AG09319 (cell line): ENCODE measurements around the gene KRIT1.

Experiments
- DNase-seq: peaks from one replicate; pipeline ENCODE4 v3.0.0-alpha.2; 2010; ENCODE audit warnings: low read depth; ENCODE audit errors: extremely low read depth
- TF ChIP-seq, protein P1 (sequence below): IDR thresholded peaks from 2 replicates; pipeline ENCODE4 v1.5.1; 2011; ENCODE audit warnings: low read depth, mild to moderate bottlenecking, inconsistent platforms, low read length, moderate library complexity

Gene KRIT1

DNA sequence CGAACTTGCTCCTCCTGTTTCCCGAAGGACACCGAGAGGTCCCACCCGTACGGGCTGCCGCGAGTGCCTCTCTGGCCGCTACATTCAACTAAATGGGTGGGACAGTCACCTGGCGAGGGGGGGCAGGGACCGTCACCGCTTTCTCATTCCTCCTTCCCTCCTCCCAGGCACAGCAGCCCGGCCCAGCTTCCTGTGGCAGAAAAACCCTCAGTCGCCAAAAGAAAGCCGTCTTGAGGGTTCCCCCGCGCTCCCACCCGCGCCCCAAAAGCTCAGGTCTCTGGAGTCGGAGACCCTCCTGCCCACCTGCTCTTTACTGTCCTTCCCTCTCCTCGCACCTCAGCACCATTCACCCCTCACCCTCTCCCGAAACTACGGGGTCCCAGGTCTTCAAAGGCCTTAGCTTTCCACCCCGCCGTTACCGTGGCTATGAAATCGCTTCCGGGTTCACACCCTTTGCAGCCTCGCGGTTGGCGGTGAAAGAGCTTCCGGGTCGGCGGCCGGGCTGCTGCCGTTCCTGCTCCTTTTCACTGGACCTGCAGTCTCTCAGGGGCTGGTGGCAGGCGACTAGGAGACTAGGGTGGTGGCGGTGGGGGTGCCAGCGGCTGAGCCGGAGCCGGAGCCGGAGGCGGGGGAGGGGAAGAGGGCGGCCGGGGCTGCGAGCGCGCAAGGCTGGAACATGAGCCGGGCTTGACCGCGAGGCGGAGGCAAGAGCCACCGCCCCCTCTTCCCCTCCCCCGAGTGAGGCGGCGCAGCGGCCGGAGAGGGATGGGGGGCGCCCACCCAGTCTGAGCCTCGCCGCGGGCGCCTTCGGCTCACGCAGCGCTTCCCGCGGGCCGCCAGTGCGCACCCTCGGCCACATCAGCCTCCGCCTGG, at the start of gene KRIT1, which contains the start of gene ANKIB1:
KRIT1 (minus strand) TSS at position 428 of the 873 bp plus-strand sequence. CDS start 3,779 bp downstream, outside the sequence.
ANKIB1 (plus strand) TSS at position 488 of the 873 bp plus-strand sequence. CDS start 49,005 bp downstream, outside the sequence.
- TF ChIP-seq, protein P1, sequence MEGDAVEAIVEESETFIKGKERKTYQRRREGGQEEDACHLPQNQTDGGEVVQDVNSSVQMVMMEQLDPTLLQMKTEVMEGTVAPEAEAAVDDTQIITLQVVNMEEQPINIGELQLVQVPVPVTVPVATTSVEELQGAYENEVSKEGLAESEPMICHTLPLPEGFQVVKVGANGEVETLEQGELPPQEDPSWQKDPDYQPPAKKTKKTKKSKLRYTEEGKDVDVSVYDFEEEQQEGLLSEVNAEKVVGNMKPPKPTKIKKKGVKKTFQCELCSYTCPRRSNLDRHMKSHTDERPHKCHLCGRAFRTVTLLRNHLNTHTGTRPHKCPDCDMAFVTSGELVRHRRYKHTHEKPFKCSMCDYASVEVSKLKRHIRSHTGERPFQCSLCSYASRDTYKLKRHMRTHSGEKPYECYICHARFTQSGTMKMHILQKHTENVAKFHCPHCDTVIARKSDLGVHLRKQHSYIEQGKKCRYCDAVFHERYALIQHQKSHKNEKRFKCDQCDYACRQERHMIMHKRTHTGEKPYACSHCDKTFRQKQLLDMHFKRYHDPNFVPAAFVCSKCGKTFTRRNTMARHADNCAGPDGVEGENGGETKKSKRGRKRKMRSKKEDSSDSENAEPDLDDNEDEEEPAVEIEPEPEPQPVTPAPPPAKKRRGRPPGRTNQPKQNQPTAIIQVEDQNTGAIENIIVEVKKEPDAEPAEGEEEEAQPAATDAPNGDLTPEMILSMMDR = no peak; the same call in 1 of the 2 replicates

DNA sequence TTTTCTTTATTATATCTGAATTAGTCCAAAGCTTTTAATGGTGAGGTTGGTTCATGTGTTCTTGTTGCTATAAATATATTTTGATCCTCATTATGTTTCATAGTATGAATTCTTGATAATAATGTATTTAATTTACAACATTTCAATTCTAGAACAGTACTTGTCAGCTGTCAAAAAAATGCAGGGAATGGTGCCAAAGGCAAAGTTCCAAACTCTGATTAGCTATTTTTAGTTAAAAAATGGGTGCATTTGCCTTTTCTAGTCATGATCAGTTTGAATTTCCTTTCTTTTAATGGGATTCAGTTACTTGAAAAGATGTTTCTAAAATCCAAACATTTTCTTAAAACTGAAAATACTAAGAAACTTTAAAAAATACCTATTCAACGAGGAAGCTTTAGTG, 49.7 kb upstream of the KRIT1 start:
- no peak for DNase-seq
- TF ChIP-seq, protein P1 = no peak

More for the DNA sequence above, at the start of gene KRIT1, which contains the start of gene ANKIB1:
- DNase-seq = peak; percentile 19

DNA sequence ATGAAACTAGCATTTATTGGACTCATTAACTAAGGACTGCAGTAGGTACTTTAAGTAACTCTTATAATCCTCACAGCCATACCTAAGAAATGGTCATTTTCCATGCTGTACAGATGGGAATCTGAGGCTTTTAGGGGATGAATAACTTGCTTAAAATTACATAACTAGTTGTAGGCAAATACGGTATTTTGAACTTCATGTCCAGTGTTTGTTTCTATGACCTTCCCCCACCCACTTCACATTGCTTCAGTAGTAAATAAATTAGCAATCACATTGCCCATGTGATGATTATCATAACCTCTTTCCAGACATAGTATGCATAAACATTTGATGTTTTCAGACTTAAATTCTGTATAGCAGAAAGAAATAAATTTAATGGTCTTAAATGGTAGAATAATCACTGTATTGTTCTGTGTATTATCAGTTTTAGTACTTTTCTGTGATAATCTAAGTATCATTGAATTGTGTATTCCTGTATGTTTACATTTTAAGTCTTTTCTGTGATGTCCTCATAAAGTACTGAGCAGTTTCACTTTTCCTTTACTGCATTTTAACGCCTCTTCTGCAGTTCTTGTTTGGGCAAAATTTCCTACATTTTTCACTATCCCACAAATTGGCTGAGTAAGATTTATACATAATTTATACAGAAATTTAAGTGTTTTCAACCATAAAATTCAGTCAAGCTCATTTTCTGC, 48.3 kb upstream of the KRIT1 start:
- DNase-seq = no peak
- TF ChIP-seq, protein P1 = no peak

DNA sequence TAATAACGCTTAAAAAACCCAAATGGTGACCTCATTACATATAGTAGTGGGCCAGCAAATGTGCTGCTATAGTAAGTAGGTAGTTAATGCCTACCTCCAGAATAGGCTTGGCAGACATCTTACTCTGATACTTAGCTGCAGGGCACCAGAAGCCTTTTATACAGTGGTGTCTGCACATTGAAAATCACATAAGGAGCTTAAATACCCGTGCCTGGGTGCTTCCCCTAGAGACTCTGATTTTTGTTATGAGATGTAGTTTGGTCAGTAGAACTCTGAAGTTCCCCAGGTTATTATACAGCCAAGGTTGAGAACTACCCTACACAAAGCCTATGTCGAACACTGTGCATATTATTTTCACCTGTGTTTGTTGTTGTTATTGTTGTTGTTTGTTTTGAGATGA, 47.3 kb upstream of the KRIT1 start:
- TF ChIP-seq, protein P1 = no peak
- no peak for DNase-seq

DNA sequence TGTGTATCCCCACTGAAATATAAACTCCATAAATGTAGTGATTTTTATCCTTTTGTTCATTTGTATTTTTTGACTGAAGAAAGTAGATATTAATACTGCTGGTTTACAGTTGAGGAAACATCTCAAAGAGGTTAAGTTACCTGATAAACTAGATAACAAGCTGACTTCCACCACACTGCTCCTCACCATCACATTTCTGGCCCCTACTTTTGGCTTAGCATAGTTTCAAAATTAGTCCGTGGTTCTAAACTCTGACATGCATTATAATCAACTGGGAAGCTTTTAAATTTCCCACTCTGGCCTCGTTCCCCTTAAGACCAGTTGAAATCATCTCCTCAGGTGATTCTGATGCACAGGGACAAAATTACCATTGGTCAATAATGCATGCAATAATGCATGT, 43.6 kb upstream of the KRIT1 start:
- no peak for DNase-seq

DNA sequence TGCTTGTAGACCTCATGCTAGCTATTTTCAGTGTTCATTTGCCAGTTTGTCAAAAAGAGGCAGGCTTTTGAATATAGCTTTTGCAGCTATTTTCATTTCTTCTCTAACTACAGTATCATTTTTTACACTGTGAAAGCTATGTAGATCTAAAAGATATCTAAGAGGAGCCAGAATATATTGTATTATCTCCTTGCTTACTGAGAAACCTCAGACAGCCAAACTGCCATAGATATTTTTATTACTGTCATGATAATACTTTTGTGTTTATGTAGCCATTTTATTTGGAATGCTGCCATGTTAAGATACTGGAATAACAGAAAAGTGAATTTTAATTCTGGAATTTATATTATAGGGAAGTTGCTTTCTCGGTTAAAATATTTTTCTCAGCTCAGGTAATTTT, 37.2 kb upstream of the KRIT1 start:
- no peak for DNase-seq
- TF ChIP-seq, protein P1 = no peak

More for the DNA sequence above, 43.6 kb upstream of the KRIT1 start:
- TF ChIP-seq, protein P1 = no peak
